HPDE6-E6E7 (cell line): ENCODE measurements around the gene RCL1.

Experiments
- DNase-seq: peaks from one replicate; pipeline ENCODE4 v3.0.0; 2011; ENCODE audit warnings: missing footprints; ENCODE audit errors: extremely low spot score

RCL1 gene

GRCh38 chr9:4842213-4842612 is 49.5 kb downstream of the RCL1 start:
- no peak for DNase-seq

GRCh38 chr9:4842734-4843133 is 50.0 kb downstream of the RCL1 start:
- no peak for DNase-seq

- DNase-seq: no peak
These were observed 51.5 kb downstream of the RCL1 start for GRCh38 chr9:4844056-4844838.

GRCh38 chr9:4849369-4849768 is 56.6 kb downstream of the RCL1 start:
- no peak for DNase-seq

- DNase-seq: no peak
These were observed 58.0 kb downstream of the RCL1 start for GRCh38 chr9:4850603-4851310.

GRCh38 chr9:4852419-4852818 is 59.7 kb downstream of the RCL1 start:
- DNase-seq: no peak

- no peak for DNase-seq
These were observed 61.5 kb downstream of the RCL1 start for GRCh38 chr9:4854265-4854590.

- DNase-seq: no peak
These were observed 63.1 kb downstream of the RCL1 start for GRCh38 chr9:4855841-4856240.

GRCh38 chr9:4857163-4857810 is 64.5 kb downstream of the RCL1 start:
- no peak for DNase-seq

- no peak for DNase-seq
These were observed 66.3 kb downstream of the RCL1 start for GRCh38 chr9:4859035-4859434.

- DNase-seq: no peak
These were observed 67.6 kb downstream of the RCL1 start for GRCh38 chr9:4860383-4860782.

- no peak for DNase-seq
These were observed 68.4 kb downstream of the RCL1 start for GRCh38 chr9:4861145-4861544.

GRCh38 chr9:4861736-4862451 is 69.2 kb downstream of the RCL1 start:
- no peak for DNase-seq

GRCh38 chr9:4862506-4863250 is 69.9 kb downstream of the RCL1 start:
- DNase-seq: no peak

GRCh38 chr9:4864234-4864661 is 71.5 kb downstream of the RCL1 start:
- DNase-seq: no peak

- no peak for DNase-seq
These were observed 72.0 kb downstream of the RCL1 start for GRCh38 chr9:4864698-4865097.

- no peak for DNase-seq
These were observed 72.9 kb downstream of the RCL1 start for GRCh38 chr9:4865681-4866080.

- DNase-seq: no peak
These were observed 73.7 kb downstream of the RCL1 start for GRCh38 chr9:4866239-4866969.

GRCh38 chr9:4873066-4873465 is 80.3 kb downstream of the RCL1 start:
- DNase-seq: no peak

GRCh38 chr9:4875559-4875958 is 82.8 kb downstream of the RCL1 start:
- DNase-seq: no peak

- DNase-seq: no peak
These were observed 86.4 kb downstream of the RCL1 start for GRCh38 chr9:4879115-4879558.
